ENCODE measurements around the gene LRP10.
"Not testable (repeated sequence)": the region's sequence is repeated elsewhere in the genome, so short reads cannot be mapped to it uniquely, and the experiment has no call there.

Gene LRP10

GRCh38 chr14:22871224-22872032, at the start of gene LRP10:
TSS of gene LRP10 (plus strand) at chr14:22871740. CDS start at chr14:22872304, 564 bp downstream.
- DNase-seq = no peak

GRCh38 chr14:22822016-22822570, 49.4 kb upstream of the LRP10 start:
- no peak for DNase-seq

- DNase-seq = no peak
Measured at GRCh38 chr14:22822571-22823098, 48.9 kb upstream of the LRP10 start.

- no peak for DNase-seq
Measured at GRCh38 chr14:22824711-22825359, 46.7 kb upstream of the LRP10 start.

- not testable (repeated sequence) for DNase-seq
Measured at GRCh38 chr14:22829076-22829660, 42.4 kb upstream of the LRP10 start.

GRCh38 chr14:22829661-22830442, 41.7 kb upstream of the LRP10 start, which contains the start of gene MRPL52:
TSS of gene MRPL52 (plus strand) at chr14:22829887. CDS start at chr14:22829913, 26 bp downstream.
- no peak for DNase-seq

- DNase-seq = no peak
Measured at GRCh38 chr14:22830443-22831010, 41.0 kb upstream of the LRP10 start.

- DNase-seq = no peak
Measured at GRCh38 chr14:22835505-22835904, 36.0 kb upstream of the LRP10 start.

- no peak for DNase-seq
Measured at GRCh38 chr14:22836301-22837113, 35.0 kb upstream of the LRP10 start, which contains the start of gene MMP14. TSS of gene MMP14 (plus strand) at chr14:22836585. CDS start at chr14:22836818, 233 bp downstream.

- no peak for DNase-seq
Measured at GRCh38 chr14:22837114-22837749, 34.3 kb upstream of the LRP10 start.

- no peak for DNase-seq
Measured at GRCh38 chr14:22837750-22838538, 33.6 kb upstream of the LRP10 start.

GRCh38 chr14:22838631-22839041, 32.9 kb upstream of the LRP10 start:
- no peak for DNase-seq

- no peak for DNase-seq
Measured at GRCh38 chr14:22839159-22839779, 32.3 kb upstream of the LRP10 start.

- DNase-seq = no peak
Measured at GRCh38 chr14:22841311-22841710, 30.2 kb upstream of the LRP10 start.

GRCh38 chr14:22841769-22842168, 29.8 kb upstream of the LRP10 start:
- no peak for DNase-seq

GRCh38 chr14:22842211-22843122, 29.1 kb upstream of the LRP10 start:
- DNase-seq = no peak

- no peak for DNase-seq
Measured at GRCh38 chr14:22843123-22843925, 28.2 kb upstream of the LRP10 start.
